ENCODE data around the gene ATP5ME. TPM values are rescaled to one million over a fixed set of nuclear protein-coding genes. Genes with fewer than 3 reads are reported as not detected.

The ATP5ME gene
- total and polyA plus RNA-seq, 2 of the 13 experiments (the other 11 are each of a cell fraction or from before 2014, with no cell fraction given): 305 to 753 TPM

DNA sequence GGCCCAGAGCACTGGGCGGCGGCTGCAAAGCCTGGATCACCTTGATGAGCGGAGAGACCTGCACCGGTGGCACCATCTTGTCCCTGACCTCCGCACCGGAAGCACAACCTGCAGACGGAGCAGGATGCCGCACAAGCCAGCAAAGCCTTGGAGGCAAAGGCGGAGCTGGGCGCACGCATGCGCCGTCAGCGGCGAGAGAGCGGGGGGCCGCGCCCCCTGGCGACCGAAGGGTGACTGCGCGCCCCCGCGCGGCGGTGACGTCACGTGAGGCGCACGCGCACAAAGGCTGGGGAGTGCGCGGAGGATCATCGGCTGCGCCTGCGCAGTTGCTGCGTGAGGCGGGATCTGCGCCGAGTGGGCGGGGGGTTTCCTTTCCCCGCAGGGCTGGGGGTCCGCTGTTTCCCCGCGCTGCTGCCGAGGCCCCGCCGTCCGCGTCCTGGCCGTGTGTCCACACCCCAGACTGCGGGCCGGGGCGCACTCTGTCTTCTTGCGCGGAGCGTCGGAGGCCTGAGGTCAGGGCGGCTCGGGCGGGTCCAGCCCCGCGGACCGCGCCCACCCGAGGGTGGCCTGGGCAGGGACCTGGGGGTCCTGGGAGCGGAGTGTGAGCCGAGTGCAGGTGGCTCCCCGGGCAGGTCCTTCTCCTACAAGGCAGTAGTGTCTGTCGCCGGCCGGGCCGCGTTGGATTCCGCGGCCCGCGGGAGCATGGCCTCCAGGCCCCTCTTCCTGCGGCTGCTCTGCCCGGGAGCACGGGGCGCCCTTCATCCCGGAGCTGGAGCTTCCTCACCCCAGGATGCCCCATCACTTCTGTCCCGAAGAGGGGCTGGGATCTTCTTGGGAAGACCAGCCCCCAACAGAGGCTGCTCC lies at the start of gene ATP5ME, which contains the start of gene MYL5 (continued):
- TF ChIP-seq CHD4 (IDR thresholded peaks at IDR 0.05; ENCODE audit: borderline replicate concordance, low read length): 0 out of 2 replicates have a peak, but pooled peaks have one; percentile 42
- TF ChIP-seq ZFAT (CRISPR knock-in tag; conservative IDR thresholded peaks at IDR 0.05): no peak
- no peak for TF ChIP-seq ZNF567 (CRISPR knock-in tag; IDR thresholded peaks at IDR 0.05; ENCODE audit: borderline replicate concordance)
- TF ChIP-seq NFYC (CRISPR knock-in tag; IDR thresholded peaks at IDR 0.05): peak; percentile 35; the same call in 1 of the 2 replicates
- TF ChIP-seq ZNF660 (CRISPR knock-in tag; IDR thresholded peaks at IDR 0.05; ENCODE audit: borderline replicate concordance, low read depth): no peak
- TF ChIP-seq ZNF780A (CRISPR knock-in tag; IDR thresholded peaks at IDR 0.05): no peak
- no peak for TF ChIP-seq ZNF282 (IDR thresholded peaks at IDR 0.05; ENCODE audit: partially characterized antibody)
- TF ChIP-seq, protein P1, sequence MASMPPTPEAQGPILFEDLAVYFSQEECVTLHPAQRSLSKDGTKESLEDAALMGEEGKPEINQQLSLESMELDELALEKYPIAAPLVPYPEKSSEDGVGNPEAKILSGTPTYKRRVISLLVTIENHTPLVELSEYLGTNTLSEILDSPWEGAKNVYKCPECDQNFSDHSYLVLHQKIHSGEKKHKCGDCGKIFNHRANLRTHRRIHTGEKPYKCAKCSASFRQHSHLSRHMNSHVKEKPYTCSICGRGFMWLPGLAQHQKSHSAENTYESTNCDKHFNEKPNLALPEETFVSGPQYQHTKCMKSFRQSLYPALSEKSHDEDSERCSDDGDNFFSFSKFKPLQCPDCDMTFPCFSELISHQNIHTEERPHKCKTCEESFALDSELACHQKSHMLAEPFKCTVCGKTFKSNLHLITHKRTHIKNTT (CRISPR knock-in tag; IDR thresholded peaks at IDR 0.05): no peak
- TF ChIP-seq CREM (IDR thresholded peaks at IDR 0.05): peak; percentile 49; the same call in 1 of the 2 replicates
- peak; percentile 32; the same call in 1 of the 2 replicates for TF ChIP-seq CREM (CRISPR knock-in tag; IDR thresholded peaks at IDR 0.05)
- TF ChIP-seq PITX1 (CRISPR knock-in tag; IDR thresholded peaks at IDR 0.05): 0 out of 2 replicates have a peak, but pooled peaks have one; percentile 45
- TF ChIP-seq, protein P2, sequence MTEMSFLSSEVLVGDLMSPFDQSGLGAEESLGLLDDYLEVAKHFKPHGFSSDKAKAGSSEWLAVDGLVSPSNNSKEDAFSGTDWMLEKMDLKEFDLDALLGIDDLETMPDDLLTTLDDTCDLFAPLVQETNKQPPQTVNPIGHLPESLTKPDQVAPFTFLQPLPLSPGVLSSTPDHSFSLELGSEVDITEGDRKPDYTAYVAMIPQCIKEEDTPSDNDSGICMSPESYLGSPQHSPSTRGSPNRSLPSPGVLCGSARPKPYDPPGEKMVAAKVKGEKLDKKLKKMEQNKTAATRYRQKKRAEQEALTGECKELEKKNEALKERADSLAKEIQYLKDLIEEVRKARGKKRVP (CRISPR knock-in tag; IDR thresholded peaks at IDR 0.05): no peak
- peak; percentile 54; the same call in 1 of the 2 replicates for TF ChIP-seq MTF1 (CRISPR knock-in tag; IDR thresholded peaks at IDR 0.05)
- TF ChIP-seq DNMT1 (CRISPR knock-in tag; IDR thresholded peaks at IDR 0.05): no peak
- TF ChIP-seq HHEX (CRISPR knock-in tag; IDR thresholded peaks at IDR 0.05): no peak
- TF ChIP-seq ZNF674 (CRISPR knock-in tag; IDR thresholded peaks at IDR 0.05; ENCODE audit: low read depth): no peak
- no peak for TF ChIP-seq FOXA1 (IDR thresholded peaks at IDR 0.05)
- no peak for TF ChIP-seq FOXA1 (CRISPR knock-in tag; IDR thresholded peaks at IDR 0.05)
- no peak for TF ChIP-seq NR2F2 (IDR thresholded peaks at IDR 0.05; ENCODE audit: borderline replicate concordance, low read depth)
- TF ChIP-seq NCOA2 (CRISPR knock-in tag; IDR thresholded peaks at IDR 0.05): peak; percentile 24; the same call in 1 of the 2 replicates
- TF ChIP-seq ZBTB3 (CRISPR knock-in tag; IDR thresholded peaks at IDR 0.05; ENCODE audit: borderline replicate concordance, low read depth): peak; percentile 86; the same call in 1 of the 2 replicates
- TF ChIP-seq, protein P3, sequence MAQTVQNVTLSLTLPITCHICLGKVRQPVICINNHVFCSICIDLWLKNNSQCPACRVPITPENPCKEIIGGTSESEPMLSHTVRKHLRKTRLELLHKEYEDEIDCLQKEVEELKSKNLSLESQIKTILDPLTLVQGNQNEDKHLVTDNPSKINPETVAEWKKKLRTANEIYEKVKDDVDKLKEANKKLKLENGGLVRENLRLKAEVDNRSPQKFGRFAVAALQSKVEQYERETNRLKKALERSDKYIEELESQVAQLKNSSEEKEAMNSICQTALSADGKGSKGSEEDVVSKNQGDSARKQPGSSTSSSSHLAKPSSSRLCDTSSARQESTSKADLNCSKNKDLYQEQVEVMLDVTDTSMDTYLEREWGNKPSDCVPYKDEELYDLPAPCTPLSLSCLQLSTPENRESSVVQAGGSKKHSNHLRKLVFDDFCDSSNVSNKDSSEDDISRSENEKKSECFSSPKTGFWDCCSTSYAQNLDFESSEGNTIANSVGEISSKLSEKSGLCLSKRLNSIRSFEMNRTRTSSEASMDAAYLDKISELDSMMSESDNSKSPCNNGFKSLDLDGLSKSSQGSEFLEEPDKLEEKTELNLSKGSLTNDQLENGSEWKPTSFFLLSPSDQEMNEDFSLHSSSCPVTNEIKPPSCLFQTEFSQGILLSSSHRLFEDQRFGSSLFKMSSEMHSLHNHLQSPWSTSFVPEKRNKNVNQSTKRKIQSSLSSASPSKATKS (CRISPR knock-in tag; IDR thresholded peaks at IDR 0.05): no peak
- TF ChIP-seq, protein P4, sequence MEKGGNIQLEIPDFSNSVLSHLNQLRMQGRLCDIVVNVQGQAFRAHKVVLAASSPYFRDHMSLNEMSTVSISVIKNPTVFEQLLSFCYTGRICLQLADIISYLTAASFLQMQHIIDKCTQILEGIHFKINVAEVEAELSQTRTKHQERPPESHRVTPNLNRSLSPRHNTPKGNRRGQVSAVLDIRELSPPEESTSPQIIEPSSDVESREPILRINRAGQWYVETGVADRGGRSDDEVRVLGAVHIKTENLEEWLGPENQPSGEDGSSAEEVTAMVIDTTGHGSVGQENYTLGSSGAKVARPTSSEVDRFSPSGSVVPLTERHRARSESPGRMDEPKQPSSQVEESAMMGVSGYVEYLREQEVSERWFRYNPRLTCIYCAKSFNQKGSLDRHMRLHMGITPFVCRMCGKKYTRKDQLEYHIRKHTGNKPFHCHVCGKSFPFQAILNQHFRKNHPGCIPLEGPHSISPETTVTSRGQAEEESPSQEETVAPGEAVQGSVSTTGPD (CRISPR knock-in tag; IDR thresholded peaks at IDR 0.05): no peak; the same call in 1 of the 2 replicates
- TF ChIP-seq HOXA9 (CRISPR knock-in tag; IDR thresholded peaks at IDR 0.05; ENCODE audit: borderline replicate concordance): no peak
- no peak for TF ChIP-seq BCL6 (CRISPR knock-in tag; IDR thresholded peaks at IDR 0.05)
- TF ChIP-seq MTA3 (CRISPR knock-in tag; IDR thresholded peaks at IDR 0.05): no peak

Data from HepG2 (cell line).